GM12875 (cell line): ENCODE measurements around the gene ELAVL3.
"Not testable (repeated sequence)": the region's sequence is repeated elsewhere in the genome, so short reads cannot be mapped to it uniquely, and the experiment has no call there.

Experiments used
- H3K4me3 ChIP-seq: one replicate; pipeline ENCODE4 v1.5.1; 2011; ENCODE audit warnings: low read depth, low read length, control low read depth
- CTCF ChIP-seq: IDR thresholded peaks from 2 replicates; pipeline ENCODE4 v1.5.1; 2011; ENCODE audit warnings: low read depth, mild to moderate bottlenecking, control low read depth, inconsistent platforms, low read length, moderate library complexity, borderline replicate concordance; ENCODE audit not compliant: insufficient read depth

Gene ELAVL3

GRCh38 chr19:11457831-11458230 lies 23.0 kb downstream of the ELAVL3 start:
- H3K4me3 ChIP-seq = no peak overlapping the region
- no peak for TF ChIP-seq CTCF

GRCh38 chr19:11457115-11457514 lies 23.7 kb downstream of the ELAVL3 start:
- no peak for TF ChIP-seq CTCF
- H3K4me3 ChIP-seq = no peak overlapping the region

GRCh38 chr19:11456659-11457058 lies 24.2 kb downstream of the ELAVL3 start:
- no peak overlapping the region for H3K4me3 ChIP-seq
- TF ChIP-seq CTCF = no peak

GRCh38 chr19:11455233-11455554 lies 25.7 kb downstream of the ELAVL3 start:
- not testable (repeated sequence) for H3K4me3 ChIP-seq

- peak; percentile 70 for TF ChIP-seq CTCF
Observed at GRCh38 chr19:11453468-11454341, 27.1 kb downstream of the ELAVL3 start.

GRCh38 chr19:11452620-11453310 lies 28.1 kb downstream of the ELAVL3 start:
- H3K4me3 ChIP-seq = peak overlapping the region; percentile 54
- peak; percentile 29; the same call in 1 of the 2 replicates for TF ChIP-seq CTCF

More at GRCh38 chr19:11453468-11454341, 27.1 kb downstream of the ELAVL3 start:
- peak overlapping the region; percentile 54 for H3K4me3 ChIP-seq

- no peak for TF ChIP-seq CTCF
- peak overlapping the region; percentile 54 for H3K4me3 ChIP-seq
Observed at GRCh38 chr19:11451871-11452619, 28.8 kb downstream of the ELAVL3 start.
